Right lobe of liver (tissue), 4 donors: ENCODE results near the gene SRPRB.

Experiments used
- POLR2A ChIP-seq: fragments of 450-650 bp; IDR thresholded peaks from one replicate; pipeline ENCODE4 v1.6.1; 2017; ENCODE audit warnings: antibody characterized with exemption, mild to moderate bottlenecking
- TF ChIP-seq, protein P1 (sequence below), 4 donors: fragments of 200-600 bp in 3 of 4; fragments of 450-650 bp in 1 of 4; IDR thresholded peaks; one replicate each; pipeline versions ENCODE4 v1.5.1 to v1.8.0; 2016 to 2022; ENCODE audit warnings: antibody characterized with exemption in 4 of 4, mild to moderate bottlenecking in 2 of 4
- donor health status: DM: no; HTN: no; CAD: no.
- donor health status: DM: no; HTN: no; CAD: no.
- donor health status: DM: no; HTN: yes; CAD: no.

- TF ChIP-seq, protein P1, sequence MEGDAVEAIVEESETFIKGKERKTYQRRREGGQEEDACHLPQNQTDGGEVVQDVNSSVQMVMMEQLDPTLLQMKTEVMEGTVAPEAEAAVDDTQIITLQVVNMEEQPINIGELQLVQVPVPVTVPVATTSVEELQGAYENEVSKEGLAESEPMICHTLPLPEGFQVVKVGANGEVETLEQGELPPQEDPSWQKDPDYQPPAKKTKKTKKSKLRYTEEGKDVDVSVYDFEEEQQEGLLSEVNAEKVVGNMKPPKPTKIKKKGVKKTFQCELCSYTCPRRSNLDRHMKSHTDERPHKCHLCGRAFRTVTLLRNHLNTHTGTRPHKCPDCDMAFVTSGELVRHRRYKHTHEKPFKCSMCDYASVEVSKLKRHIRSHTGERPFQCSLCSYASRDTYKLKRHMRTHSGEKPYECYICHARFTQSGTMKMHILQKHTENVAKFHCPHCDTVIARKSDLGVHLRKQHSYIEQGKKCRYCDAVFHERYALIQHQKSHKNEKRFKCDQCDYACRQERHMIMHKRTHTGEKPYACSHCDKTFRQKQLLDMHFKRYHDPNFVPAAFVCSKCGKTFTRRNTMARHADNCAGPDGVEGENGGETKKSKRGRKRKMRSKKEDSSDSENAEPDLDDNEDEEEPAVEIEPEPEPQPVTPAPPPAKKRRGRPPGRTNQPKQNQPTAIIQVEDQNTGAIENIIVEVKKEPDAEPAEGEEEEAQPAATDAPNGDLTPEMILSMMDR (IDR thresholded peaks at IDR 0.05) = no peak
- TF ChIP-seq POLR2A = no peak
Observed at GRCh38 chr3:133765256-133765655, 40.4 kb upstream of the SRPRB start.
